ENCODE results near the gene EML6.

Gene EML6

GRCh38 chr2:54902763-54903162, 179.3 kb downstream of the EML6 start:
- no peak for DNase-seq (ENCODE audit: low read depth, low spot score)
- in situ Hi-C loops (cut with HindIII; ENCODE audit: low sequenced_read_pairs): no loop called here
- TF ChIP-seq CTCF (IDR thresholded peaks at IDR 0.05; ENCODE audit: low read depth, low read length): no peak
- H3K4me3 ChIP-seq (ENCODE audit: low read depth, low read length): no peak overlapping the region

DNA sequence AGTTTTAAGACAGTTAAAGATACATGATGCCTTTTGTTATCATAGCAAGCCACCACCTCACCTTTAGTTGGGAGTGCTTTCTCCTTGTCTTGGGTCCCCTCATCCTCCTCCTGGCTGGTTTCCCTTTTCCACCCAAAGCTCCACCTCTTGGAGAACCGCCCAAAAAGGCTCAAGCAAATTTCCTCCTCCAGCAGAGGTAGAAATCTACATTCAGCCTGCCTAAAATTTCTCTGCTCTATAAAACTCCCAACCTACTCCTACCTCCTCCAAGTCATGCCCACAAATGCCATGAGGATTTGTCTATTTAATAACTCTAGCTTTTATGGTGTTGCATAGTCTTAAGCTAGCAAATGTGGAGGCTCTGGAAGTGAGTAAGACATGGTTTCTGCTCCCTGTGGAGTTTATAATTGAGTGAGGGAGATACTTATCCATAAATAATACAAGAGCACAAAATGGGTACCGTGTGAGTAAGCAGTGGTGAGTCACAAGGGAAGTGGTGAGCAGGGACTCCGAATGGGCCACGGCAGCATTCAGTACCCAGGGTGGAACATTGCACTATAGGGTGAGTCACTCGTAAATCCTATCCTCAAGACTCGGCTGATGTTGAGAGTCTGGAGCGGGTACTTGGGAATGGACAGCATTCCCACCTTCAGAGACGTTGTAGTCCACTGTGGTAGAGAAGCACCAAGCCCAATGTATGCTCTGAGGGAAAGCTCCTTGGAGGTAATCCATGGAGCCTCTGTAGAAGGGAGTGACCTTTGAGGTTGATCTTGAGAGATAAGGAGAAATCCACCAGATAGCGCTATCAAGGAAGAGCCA, 180.5 kb downstream of the EML6 start:
- in situ Hi-C loops (cut with HindIII; ENCODE audit: low sequenced_read_pairs): no loop called here
- peak; percentile 98 for DNase-seq (ENCODE audit: low read depth, low spot score)
- H3K4me3 ChIP-seq (ENCODE audit: low read depth, low read length): no peak overlapping the region
- no peak for TF ChIP-seq CTCF (IDR thresholded peaks at IDR 0.05; ENCODE audit: low read depth, low read length)

GRCh38 chr2:54904836-54905235, 181.4 kb downstream of the EML6 start:
- H3K4me3 ChIP-seq (ENCODE audit: low read depth, low read length): no peak overlapping the region
- no peak for TF ChIP-seq CTCF (IDR thresholded peaks at IDR 0.05; ENCODE audit: low read depth, low read length)
- DNase-seq (ENCODE audit: low read depth, low spot score): peak; percentile 6
- in situ Hi-C loops (cut with HindIII; ENCODE audit: low sequenced_read_pairs): no loop called here

DNA sequence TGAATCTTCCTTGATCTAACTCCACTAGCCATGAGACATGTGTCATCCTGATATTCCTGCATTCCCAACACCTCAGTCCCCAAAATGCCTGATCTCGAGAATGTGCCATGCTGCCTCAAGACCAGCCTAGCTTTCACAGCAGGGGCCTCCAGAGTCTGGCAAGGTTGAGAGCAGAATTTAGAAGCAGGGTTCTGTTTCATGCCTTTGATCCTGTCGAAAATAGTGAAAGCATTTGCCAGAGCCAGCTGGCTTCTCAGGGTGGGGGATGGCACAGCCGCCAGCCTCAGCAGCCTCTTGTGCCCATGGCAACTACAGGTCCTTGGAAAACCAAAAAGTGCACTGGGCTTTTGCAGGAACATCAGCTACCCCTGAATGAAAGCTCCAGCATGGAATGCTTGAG, 183.3 kb downstream of the EML6 start:
- peak; percentile 3 for DNase-seq (ENCODE audit: low read depth, low spot score)
- no peak overlapping the region for H3K4me3 ChIP-seq (ENCODE audit: low read depth, low read length)
- in situ Hi-C loops (cut with HindIII; ENCODE audit: low sequenced_read_pairs): no loop called here
- TF ChIP-seq CTCF (IDR thresholded peaks at IDR 0.05; ENCODE audit: low read depth, low read length): no peak

DNA sequence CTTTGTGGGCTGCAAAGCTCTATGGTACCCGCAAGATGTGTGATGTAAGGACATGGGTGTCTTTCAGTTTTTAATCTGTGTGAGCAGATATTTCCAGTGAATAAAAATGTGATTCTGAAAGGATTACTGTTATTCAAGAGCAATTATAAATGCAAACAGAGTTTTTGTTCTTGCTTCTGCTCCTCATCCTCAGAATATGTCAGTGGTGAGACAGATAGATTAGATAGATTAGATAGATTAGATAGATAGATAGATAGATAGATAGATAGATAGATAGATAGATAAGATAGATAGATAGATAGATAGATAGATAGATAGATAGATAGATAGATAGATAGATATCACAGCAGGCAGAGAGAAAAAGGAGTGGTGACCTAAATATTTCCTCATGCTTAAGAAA, 184.2 kb downstream of the EML6 start:
- TF ChIP-seq CTCF (IDR thresholded peaks at IDR 0.05; ENCODE audit: low read depth, low read length): no peak
- no peak overlapping the region for H3K4me3 ChIP-seq (ENCODE audit: low read depth, low read length)
- in situ Hi-C loops (cut with HindIII; ENCODE audit: low sequenced_read_pairs): no loop called here
- DNase-seq (ENCODE audit: low read depth, low spot score): no peak

DNA sequence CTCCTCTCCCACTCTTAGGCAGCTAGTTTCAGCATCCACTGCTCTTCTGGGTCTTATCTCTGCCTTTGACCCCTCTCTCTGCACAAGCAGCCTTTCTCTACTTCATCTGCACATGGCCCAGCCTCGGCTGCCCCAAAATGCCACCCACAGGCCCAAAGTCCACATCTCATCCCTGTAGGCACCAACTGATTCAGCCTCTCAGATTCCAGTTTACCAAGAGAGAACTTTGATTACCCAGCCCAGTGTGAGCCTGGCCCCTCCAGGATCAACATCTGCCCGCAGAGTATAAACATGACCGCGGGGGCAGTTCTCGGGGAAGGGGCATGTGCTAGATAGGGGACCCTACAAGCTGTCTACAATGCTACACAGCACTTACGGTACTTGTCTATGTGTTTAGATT, 185.1 kb downstream of the EML6 start:
- no peak for TF ChIP-seq CTCF (IDR thresholded peaks at IDR 0.05; ENCODE audit: low read depth, low read length)
- H3K4me3 ChIP-seq (ENCODE audit: low read depth, low read length): no peak overlapping the region
- in situ Hi-C loops (cut with HindIII; ENCODE audit: low sequenced_read_pairs): no loop called here
- no peak for DNase-seq (ENCODE audit: low read depth, low spot score)

Measured in astrocyte of the spinal cord (primary cell).